Right renal cortex interstitium (tissue), 3 donors: Measurements from ENCODE around the gene NKX1-2. TPM values are rescaled to one million over a fixed set of nuclear protein-coding genes. Genes with fewer than 3 reads are reported as not detected.
"Not testable (repeated sequence)": the region's sequence is repeated elsewhere in the genome, so short reads cannot be mapped to it uniquely, and the experiment has no call there.

Experiments
- DNase-seq, 3 donors: peaks; one replicate each; pipeline ENCODE4 v3.0.0-alpha.2; 2013; ENCODE audit warnings: low read depth in 3 of 3, low spot score in 2 of 3
- polyA plus RNA-seq, 3 donors: library from polyadenylated mRNA; unstranded; fragments of 120-200 nt; gene quantifications; one replicate each; pipeline ENCODE4 v1.2.1, GENCODE V29; 2013; ENCODE audit not compliant: insufficient read length in 3 of 3

NKX1-2 gene
- polyA plus RNA-seq, 3 donors = not detected

DNA sequence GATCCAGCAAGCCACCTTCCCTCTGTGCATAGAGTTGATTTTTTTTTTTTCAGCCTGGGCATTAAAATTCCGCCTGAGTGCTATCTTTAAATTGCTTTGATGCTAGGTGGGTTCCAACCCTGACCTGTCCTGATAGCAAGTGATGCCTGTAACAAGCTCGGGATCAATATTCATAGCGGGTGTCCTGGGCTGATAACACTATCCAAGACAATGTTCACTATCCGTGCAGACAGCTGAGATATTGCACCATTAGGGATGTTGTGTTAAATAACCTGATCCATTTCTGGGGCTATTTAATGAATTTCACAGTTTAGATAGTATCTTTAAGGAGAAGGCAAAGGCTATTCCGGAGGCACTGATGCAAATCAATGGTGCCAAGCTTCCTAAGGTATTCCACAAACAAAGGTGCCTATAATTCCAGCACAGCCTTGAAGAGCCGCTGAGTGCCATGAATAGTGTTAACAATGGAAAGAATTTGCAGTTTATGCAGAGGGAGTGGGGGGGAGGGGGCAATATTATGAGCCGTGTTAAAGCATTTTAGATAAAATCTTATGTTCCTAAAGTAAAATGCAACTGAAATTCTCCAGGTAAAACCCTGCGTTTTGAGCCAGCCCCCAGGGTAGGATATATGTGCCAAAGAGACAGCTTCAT is 4.2 kb upstream of the NKX1-2 start:
- no peak for DNase-seq

DNA sequence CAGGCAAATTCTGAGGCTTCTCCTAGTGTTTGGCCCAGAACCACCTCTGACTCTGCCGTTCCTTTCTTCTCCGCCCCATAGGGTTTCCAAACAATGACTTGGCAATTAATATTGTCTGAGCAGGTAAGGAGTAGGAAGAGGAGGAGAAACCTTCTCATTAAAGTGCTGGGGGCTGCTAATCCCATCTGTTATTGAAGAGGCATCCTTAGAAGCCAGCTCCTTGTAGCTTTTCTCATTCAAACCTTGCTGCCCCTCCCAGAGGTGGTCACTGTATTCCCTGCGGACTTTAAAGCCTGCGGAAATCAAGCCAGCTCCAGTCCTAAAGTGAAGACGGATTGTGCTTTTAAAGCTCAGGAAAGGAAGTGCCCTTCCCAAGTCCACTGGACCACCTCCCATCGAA is 1.4 kb upstream of the NKX1-2 start:
- DNase-seq = no peak

- no peak for DNase-seq
Observed at GRCh38 chr10:124450783-124451057, 885 bp upstream of the NKX1-2 start.

DNA sequence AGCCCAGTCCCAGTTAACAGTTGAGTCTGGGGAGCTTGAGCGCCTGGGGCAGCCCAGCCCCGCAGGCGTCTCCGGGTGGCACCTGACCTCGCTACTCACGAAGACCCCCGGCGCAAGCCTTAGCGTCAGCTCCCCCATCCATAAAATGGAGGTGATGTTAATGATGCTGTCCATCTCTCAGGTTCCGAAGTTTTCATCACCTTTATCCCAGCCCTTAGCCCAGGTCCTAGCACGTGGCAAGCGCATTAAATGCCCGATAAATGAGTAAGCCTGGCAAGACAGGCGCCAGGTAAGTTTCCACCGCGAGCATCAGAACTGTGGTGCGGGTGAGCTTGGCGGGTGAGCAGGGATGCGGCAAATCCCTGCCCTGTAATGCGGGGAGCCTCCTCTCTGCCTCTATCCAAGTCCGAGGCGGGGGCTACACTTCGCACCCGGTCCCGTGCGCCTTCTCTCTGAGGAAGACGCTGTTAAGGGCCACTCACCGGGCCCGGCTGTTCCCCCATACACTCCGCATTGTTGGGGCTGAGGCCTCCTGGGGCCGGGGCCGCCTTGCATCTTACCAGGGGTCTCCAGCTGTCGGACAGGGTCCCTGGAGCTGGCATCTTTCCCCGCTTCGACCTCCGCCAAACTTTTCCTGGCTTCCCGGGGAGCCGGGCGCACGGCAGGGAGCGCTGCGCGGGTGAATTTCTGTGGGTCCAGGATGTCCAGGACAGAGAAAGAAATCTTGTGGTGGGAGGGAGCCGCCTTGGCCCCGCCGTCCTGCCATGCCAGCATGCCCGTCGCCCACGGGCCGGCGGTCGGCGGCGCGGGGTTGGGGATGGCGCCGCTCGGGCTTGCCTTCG is 444 bp downstream of the NKX1-2 start:
- no peak for DNase-seq

DNA sequence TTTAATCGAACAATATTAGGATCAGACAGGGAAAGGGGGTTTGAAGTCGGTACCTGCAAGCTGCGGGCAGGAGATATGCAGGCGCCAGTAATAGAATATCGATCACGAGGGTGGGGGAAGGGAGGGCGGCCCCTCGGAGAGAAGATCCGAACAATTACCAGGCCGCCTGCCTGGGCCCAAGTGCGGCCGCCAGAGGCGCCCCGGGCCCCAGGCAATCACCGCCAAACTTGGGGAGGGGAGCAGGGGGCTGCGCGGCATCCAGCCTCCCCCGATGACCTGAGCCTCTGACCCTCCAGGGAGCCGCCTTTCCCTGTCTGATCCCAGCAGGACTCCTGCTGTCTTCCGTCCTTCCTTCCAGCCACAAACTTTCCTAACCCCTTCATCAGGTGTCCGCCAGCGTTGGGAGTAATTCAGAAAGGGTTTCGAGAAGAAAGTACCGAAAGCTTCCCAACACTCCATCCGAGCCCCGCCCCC is 1.1 kb downstream of the NKX1-2 start:
- DNase-seq = no peak

DNA sequence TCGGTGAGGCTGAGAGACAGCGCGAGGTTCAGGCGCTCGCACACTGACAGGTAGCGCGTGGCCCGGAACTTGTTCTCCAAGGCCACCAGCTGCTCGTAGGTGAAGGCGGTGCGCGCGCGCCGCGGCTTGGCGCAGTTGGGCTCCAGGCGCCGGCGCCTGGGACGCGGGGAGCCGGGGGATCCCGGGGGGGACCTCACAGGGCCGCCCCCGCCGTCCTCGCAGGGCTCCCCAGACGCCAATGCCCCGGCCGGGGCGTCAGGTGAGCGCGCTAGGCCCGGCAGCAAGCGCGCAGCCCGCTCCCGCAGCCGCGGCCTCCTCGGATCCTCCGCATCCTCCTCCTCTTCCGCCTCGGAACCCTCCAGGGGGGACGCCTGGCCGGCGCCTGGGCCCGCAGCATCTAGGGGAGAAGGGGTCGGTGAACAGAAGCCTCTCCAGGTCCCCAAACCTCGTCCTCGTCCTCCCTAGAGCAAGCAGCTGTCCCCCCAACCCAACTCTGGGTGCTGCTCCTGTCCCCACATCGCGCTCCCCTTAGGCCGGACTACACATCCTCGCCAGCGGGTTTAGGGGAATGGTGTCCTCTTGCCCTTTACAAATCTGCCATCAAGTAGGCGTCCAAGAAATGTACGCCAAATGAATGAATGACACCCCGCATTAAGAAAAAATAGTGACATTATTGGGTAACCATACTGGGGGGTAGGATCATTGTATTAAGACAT is 1.9 kb downstream of the NKX1-2 start:
- DNase-seq = no peak

DNA sequence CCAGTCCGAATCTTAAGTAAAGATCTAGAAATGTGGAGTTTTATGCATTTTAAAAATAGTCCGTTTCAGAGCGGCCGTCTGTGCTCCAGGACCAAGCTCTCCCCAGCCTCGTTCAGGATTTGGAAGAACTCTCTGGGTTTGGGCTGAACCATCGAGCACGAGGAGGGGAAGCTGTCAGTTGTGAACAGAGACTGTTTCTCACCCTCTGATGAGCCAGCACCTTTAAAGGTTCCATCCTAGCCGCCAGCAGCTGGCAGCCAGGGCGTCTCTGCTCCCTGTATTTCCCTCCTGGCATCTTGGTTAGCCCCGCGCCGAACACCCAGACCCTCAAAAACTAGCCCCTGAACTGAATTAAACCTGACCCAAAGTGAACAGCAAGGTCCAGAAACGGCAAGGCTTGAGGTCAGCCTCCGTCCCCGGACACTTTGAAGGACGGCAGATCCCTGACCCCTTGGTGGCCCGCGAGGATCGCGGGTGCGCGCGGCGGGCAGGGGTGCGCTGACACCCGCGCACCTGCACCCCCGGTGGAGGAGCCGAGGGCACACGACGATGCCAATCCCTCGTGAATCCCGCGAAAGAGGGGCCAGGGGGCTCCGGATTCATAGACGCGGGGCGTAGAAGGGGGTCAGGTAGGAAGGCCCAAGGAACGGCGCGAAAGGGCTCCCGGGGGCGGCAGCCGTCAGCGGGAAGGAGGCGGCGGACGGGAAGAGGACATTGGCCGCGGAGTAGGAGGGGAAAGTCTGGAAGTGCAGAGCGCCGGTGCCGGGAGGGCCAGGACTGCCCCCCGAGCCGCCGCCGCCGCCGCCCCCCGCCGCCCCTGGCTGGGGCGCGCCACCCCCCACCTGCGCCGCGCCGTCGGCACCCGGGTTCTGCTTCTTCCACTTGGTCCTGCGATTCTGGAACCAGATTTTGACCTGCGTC is 2.7 kb downstream of the NKX1-2 start:
- no peak for DNase-seq

DNA sequence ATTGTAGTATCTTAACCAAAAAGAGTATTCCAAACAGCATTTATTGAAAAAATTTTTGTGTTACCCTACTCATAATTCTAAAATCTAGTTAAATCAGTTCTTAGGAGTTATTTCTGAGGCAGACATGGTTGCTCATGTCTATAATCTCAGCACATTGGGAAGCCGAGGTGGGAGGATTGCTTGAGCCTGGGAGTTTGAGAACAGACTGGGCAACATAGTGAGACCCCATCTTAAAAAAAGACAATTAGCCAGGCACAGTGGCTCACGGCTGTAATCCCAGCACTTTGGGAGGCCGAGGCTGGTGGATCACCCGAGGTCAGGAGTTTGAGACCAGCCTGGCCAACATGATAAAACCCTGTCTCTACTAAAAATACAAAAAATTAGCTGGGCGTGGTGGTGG is 8.1 kb downstream of the NKX1-2 start:
- not testable (repeated sequence) for DNase-seq

DNA sequence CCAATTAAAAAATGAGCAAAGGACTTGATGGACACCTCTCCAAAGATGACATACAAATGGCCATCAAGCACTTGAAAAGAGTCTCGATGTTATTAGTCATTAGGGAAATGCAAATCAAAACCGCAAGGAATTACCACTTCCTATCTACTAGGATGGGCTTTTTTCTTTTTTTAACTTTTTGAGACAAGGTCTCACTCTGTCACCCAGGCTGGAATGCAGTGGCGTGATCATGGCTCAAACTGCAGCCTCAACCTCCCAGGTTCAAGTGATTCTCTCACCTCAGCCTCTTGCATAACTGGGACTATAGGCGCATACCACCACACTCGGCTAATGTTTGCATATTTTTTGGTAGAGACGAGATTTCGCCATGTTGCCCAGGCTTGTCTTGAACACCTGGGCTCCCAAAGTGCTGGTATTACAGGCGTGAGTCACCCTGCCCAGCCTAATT is 13.6 kb downstream of the NKX1-2 start:
- no peak for DNase-seq

DNA sequence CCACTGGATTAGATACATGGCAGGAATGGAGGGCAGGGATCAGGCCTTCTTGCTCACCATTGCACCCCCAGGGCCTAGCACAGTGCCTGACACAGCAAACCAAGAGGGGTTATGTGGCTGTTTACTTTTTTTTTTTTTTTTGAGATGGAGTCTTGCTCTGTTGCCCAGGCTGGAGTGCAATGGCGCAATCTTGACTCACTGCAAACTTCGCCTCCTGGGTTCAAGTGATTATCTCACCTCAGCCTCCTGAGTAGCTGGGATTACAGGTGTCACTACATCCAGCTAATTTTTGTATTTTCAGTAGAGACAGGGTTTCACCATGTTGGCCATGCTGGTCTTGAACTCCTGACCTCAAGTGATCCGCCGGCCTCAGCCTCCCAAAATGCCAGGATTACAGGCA is 14.2 kb downstream of the NKX1-2 start:
- not testable (repeated sequence) for DNase-seq

DNA sequence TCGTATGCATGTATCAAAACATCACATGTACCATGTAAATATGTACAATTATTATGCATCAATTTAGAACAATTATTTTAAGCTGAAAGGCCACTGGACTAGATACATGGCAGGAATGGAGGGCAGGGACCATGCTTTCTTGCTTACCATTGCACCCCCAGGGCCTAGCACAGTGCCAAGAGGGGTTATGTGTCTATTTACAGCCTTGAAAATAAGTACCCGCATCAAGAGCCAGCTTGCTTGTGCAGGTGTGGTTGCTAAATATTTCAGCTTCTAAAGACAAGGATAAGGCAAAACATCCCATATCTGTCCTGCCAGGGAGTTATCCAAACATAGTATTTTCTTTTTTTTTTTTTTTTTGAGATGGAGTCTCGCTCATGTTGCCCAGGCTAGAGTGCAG is 16.4 kb downstream of the NKX1-2 start:
- DNase-seq = no peak

- no peak for DNase-seq
Observed at GRCh38 chr10:124430077-124430476, 19.8 kb downstream of the NKX1-2 start.

DNA sequence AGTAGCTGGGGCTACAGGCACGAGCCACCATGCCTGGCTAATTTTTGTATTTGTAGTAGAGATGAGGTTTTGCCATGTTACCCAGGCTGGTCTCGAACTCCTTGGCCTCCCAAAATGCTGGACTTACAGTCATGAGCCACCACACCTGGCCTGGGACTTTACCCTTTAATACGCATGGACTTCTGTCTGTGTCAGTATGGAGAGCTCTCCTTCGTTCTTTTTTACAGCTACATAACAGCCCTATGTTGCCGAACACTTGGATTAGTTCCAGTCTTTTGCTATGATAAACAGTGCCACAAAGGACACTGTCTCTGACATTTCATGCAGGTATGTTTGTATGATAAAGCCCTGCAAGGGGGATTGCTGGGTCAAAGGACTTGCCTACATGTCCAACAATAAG is 20.3 kb downstream of the NKX1-2 start:
- DNase-seq = no peak

- no peak for DNase-seq
Observed at GRCh38 chr10:124428207-124428777, 21.5 kb downstream of the NKX1-2 start.

- no peak for DNase-seq
Observed at GRCh38 chr10:124425227-124425962, 24.4 kb downstream of the NKX1-2 start.

DNA sequence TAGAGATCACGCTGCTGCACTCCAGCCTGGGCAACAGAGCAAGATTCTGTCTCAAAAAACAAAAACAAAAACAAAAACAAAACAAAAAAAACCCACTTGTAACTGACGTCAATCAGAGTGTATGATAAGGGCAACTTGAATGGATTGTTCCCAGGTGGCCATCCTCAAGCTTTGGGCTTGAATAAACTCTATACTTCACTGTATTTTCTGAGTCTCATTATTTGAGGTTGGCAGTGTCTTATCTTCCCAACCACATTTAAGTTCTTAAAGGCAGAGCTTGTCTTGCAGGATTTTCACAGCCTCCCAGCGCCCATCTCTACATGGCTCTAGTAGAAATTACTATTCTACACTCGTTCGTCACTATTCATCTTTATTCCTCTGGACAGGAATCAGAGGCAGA is 26.0 kb downstream of the NKX1-2 start:
- no peak for DNase-seq

GRCh38 chr10:124422742-124423141 is 27.1 kb downstream of the NKX1-2 start:
- no peak for DNase-seq

DNA sequence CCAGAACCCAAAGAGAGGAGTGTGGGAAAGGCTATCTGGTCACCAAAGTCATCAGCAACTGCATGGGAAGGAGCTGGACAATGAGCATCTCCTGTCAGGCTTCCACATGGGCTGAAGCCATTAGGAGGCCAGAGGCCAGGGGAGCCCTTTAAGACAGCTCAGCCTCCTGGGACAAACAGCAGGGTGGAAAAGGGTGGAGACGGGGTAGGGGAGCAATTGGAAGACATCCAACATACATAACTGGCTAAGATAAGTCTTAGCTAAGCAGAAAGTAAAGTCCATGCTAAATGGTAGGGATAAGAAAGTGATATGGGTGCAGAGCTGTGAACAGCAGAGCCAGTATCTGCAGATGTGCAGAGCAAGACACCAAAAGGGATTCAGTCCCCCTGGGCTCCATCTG is 29.6 kb downstream of the NKX1-2 start:
- no peak for DNase-seq

- no peak for DNase-seq
Observed at GRCh38 chr10:124419635-124420034, 30.2 kb downstream of the NKX1-2 start.
